D721Med (cell line): ENCODE measurements around the gene C1GALT1.

ENCODE experiments used
- DNase-seq: peaks from one replicate; pipeline ENCODE4 v3.0.0; 2011; ENCODE audit warnings: low spot score; ENCODE audit not compliant: insufficient read length
- FAIRE-seq: peaks from 2 replicates; lab custom pipeline; 2011; peaks lifted over from hg19 to GRCh38; lab: Jason Lieb, UNC
- TF ChIP-seq, protein P1 (sequence below): IDR thresholded peaks from 2 replicates; pipeline ENCODE4 v1.5.1; 2012; ENCODE audit warnings: mild to moderate bottlenecking, control low read depth; ENCODE audit not compliant: insufficient read depth; ENCODE audit errors: missing control alignments

The C1GALT1 gene

DNA sequence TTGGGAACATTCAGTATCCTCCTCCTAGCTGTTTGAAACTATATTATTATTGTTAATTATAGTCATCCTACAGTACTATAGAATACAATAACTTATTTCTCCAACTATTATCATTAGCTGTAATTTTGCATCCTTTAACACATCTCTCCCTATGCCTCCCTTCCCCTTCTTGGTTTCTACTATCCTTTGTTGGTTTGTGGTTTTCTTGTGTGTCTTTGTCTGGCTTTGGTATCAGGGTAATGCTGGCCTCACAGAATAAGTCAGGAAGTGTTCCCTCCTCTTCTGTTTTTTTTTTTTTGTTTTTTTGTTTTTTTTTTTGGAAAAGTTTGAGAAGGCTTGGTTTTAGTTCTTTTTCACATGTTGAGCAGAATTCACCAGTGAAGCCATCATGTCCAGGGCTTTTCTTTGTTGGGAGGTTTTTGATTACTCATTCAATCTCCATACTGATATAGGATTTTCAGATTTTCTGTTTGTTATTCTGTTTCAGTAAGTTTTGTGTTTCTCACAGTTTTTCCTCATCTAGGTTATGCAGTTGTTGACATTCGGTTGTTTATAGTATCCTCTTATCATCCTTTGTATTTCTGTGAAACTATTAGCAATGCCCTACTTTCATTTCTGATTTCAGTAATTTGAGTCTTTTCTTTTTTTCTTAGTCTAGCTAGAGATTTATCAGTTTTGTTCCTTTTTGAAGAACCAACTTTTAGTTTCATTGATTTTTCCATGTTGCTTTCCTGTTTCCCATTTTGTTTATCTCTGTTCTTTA, 21.6 kb downstream of the C1GALT1 start:
- no peak for FAIRE-seq

DNA sequence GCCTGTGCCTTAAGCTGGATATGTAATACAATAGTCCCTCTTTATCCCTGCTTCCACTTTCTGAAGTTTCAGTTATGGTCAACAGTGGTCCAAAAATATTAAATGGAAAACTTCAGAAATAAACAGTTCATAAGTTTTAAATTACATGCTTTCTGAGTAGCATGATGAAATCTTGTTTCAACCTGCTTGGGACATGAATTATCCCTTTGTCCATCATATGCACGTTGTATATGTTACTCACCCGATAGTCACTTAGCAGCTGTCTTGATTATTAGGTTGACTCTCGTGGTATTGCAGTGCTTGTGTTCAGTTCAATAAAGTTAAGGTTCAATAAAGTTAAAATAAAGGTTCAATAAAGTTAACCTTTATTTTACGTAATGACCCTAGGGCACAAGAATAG, 25.5 kb downstream of the C1GALT1 start:
- FAIRE-seq (no peak), DNase-seq (no peak)
- TF ChIP-seq, protein P1, sequence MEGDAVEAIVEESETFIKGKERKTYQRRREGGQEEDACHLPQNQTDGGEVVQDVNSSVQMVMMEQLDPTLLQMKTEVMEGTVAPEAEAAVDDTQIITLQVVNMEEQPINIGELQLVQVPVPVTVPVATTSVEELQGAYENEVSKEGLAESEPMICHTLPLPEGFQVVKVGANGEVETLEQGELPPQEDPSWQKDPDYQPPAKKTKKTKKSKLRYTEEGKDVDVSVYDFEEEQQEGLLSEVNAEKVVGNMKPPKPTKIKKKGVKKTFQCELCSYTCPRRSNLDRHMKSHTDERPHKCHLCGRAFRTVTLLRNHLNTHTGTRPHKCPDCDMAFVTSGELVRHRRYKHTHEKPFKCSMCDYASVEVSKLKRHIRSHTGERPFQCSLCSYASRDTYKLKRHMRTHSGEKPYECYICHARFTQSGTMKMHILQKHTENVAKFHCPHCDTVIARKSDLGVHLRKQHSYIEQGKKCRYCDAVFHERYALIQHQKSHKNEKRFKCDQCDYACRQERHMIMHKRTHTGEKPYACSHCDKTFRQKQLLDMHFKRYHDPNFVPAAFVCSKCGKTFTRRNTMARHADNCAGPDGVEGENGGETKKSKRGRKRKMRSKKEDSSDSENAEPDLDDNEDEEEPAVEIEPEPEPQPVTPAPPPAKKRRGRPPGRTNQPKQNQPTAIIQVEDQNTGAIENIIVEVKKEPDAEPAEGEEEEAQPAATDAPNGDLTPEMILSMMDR, result no peak

More for the DNA sequence above, 21.6 kb downstream of the C1GALT1 start:
- TF ChIP-seq, protein P1, result no peak
- no peak for DNase-seq

DNA sequence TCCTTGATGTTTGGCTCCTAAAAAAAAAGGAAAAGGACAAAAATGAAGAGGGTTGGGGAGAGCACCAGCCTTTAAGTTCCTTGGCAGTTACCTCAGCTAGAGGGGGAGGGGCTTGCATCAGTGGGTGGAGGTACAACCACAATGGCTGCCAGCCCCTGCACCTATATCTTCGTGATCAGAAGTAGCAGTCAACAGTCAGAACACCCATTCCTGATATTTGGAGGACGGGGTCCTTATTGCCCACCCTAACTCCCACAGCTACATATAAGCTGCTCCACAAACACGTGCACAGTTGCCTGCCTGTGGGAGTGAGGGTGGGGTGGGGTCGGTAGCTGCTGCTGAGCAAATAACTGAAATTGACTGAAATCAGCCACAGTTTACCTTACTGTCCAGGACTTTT, 26.2 kb downstream of the C1GALT1 start:
- no peak for DNase-seq
- TF ChIP-seq, protein P1, result no peak
- FAIRE-seq, result no peak

DNA sequence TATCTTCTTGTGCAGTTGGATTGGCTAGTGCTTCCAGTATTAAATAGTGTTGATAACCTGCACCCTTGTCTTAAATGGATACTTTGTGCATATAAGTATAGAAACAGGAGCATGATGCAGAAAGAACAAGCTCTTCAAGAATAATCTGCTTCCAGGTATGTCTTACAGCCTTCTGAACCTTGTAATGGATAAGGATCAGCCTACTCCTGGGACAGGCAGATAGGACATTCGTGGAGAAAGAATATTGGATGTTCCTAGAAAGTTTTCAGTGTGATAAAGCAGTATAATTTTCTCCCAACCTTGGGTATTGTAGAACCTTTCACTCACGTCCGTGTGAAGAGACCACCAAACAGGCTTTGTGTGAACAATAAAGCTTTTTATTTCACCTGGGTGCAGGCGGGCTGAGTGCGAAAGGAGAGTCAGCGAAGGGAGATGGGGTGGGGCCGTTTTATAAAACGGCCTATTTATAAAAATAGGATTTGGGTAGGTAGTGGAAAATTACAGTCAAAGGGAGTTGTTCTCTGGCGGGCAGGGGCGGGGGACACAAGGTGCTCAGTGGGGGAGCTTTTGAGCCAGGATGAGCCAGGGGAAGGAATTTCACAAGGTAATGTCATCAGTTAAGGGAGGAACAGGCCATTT, 27.2 kb downstream of the C1GALT1 start:
- TF ChIP-seq, protein P1, result no peak
- DNase-seq (no peak), FAIRE-seq (no peak)

DNA sequence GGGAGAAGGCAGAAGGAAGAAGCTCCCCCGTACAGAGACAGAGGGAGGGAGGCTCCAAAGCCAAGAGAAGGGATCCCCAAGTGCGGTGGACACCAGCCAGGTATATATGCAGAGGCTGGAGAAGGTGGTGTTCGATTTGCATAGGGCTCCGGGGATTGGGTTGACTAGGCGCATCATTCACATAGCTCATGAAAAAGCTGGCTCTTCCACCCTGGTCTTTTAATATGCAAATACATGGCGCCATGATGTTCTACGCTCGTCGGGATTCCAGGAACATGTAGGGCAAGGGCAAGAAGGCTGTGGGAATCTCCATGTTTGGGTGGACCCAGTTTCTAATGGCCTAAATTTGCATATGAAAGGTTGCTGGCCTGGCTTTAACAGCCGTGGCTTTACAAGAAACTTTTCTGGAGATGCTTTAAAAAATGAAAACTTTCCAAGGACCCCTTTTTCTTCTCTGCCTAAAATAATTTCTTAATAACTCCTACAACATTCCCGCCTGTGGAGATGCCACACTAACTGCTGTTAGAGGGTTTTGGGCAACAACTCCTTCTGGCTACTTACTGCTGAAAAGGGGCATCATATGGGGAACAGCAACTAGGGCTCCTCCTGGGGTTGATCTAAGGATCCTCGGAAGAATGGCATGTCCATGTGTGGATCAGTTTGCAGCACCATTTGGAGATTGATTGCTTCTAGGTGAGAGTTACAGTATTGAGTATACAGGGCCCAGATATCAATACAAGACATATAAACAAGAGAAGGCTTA, 28.3 kb downstream of the C1GALT1 start:
- TF ChIP-seq, protein P1, result no peak
- no peak for FAIRE-seq
- DNase-seq, result no peak

DNA sequence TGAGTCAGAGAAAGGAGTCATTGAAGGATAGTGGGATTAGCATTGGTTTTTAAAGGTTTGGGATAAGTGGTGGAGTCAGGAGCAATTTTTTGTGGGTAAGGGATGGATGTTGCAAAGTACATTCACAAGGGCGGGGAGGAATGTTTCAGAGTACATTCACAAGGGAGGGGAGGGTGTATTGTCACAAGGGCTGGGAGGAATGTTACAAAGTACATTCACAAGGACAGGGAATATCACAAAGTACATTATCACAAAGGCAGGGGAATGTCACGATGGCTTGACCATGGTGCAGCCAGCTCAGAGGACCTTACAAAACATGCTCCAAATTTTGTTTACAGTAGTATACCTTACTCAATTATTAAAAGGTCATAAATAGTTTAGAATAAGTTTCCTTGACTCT, 30.3 kb downstream of the C1GALT1 start:
- no peak for DNase-seq
- TF ChIP-seq, protein P1, result no peak
- no peak for FAIRE-seq
